Ovary (tissue), 3 donors: ENCODE measurements around the gene PLAGL1.

Experiments used
- EP300 ChIP-seq: sonication (generic); formaldehyde crosslinking; IDR thresholded peaks from one replicate; pipeline ENCODE4 v1.6.1; 2017; ENCODE audit warnings: antibody characterized with exemption
- POLR2A ChIP-seq: fragments of 450-650 bp; IDR thresholded peaks from one replicate; pipeline ENCODE4 v1.6.1; 2017; ENCODE audit warnings: antibody characterized with exemption, mild to moderate bottlenecking, moderate library complexity
- TF ChIP-seq, protein P1 (sequence below), 3 donors: fragments of 450-650 bp in 2 of 3; fragments of 200-600 bp in 1 of 3; IDR thresholded peaks; one replicate each; pipeline versions ENCODE4 v1.5.1 to v1.8.0; 2016 to 2022; ENCODE audit warnings: antibody characterized with exemption in 3 of 3, mild to moderate bottlenecking in 1 of 3
- donor health status: DM: no; HTN: no; CAD: no.

GRCh38 chr6:143940011-143940597 lies 68.0 kb downstream of the PLAGL1 start:
- TF ChIP-seq, protein P1, sequence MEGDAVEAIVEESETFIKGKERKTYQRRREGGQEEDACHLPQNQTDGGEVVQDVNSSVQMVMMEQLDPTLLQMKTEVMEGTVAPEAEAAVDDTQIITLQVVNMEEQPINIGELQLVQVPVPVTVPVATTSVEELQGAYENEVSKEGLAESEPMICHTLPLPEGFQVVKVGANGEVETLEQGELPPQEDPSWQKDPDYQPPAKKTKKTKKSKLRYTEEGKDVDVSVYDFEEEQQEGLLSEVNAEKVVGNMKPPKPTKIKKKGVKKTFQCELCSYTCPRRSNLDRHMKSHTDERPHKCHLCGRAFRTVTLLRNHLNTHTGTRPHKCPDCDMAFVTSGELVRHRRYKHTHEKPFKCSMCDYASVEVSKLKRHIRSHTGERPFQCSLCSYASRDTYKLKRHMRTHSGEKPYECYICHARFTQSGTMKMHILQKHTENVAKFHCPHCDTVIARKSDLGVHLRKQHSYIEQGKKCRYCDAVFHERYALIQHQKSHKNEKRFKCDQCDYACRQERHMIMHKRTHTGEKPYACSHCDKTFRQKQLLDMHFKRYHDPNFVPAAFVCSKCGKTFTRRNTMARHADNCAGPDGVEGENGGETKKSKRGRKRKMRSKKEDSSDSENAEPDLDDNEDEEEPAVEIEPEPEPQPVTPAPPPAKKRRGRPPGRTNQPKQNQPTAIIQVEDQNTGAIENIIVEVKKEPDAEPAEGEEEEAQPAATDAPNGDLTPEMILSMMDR (IDR thresholded peaks at IDR 0.05): peak in 1 of 3 donors; percentile 27
- TF ChIP-seq POLR2A: no peak
- no peak for TF ChIP-seq EP300
